Glomerular endothelial cell (primary cell): ENCODE results near the gene PPIH. TPM values are rescaled to one million over a fixed set of nuclear protein-coding genes. Genes with fewer than 3 reads are reported as not detected.
A peak's percentile ranks its signal among the peaks of the same experiment; 100 is the strongest.
"Not testable (repeated sequence)": the region's sequence is repeated elsewhere in the genome, so short reads cannot be mapped to it uniquely, and the experiment has no call there.

Experiments used
- DNase-seq: peaks from one replicate; pipeline ENCODE4 v3.0.0-alpha.2; 2011; ENCODE audit warnings: low read depth, low spot score; ENCODE audit errors: extremely low read depth
- total RNA-seq: library from RNA; depleted of rRNA; stranded (reverse); fragments of >200 nt; gene quantifications from 2 replicates; pipeline ENCODE4 v1.2.3, GENCODE V29; 2015

Gene PPIH
- total RNA-seq, 1 donor from 2014 or later = 40.6 TPM

DNA sequence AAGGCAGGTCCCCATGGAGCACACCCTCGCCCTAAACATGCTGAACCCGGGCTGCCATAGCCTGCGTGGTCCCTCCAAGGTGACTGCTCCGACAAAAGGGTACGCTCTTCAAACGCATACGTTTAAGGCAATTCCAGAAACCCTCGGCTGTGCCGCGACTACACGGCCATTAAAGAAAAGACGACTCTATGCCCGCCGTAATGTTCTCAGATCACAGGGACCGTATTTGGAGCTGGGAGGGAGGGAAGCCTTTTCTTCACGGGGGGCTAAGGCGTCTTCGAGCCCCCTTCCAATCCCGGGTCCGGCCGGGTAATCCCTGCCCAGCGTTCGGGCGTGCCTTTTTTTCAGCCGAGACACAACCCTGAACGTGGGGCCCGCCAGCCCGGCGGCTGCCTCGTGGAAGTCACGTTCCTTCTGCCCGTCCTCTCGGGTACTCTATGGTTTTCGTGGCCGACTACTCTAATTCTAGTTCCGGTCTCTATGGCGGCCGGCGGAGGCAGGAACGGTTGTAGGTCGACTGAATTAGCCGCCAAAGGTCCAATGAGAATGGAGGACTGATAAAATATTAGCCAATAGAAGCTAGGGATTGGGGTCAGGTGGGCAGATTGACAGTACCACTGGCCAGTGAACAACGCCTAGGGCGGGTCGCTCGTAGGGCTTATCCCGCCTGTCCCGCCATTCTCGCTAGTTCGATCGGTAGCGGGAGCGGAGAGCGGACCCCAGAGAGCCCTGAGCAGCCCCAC lies 23.7 kb downstream of the PPIH start, which contains the start of gene YBX1:
TSS of gene YBX1 (plus strand) at position 678 of the 743 bp plus-strand sequence. CDS start 148 bp downstream, outside the sequence.
- DNase-seq = peak; percentile 96

DNA sequence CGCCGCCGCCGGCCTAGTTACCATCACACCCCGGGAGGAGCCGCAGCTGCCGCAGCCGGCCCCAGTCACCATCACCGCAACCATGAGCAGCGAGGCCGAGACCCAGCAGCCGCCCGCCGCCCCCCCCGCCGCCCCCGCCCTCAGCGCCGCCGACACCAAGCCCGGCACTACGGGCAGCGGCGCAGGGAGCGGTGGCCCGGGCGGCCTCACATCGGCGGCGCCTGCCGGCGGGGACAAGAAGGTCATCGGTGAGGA lies 24.2 kb downstream of the PPIH start:
- DNase-seq = not testable (repeated sequence)

DNA sequence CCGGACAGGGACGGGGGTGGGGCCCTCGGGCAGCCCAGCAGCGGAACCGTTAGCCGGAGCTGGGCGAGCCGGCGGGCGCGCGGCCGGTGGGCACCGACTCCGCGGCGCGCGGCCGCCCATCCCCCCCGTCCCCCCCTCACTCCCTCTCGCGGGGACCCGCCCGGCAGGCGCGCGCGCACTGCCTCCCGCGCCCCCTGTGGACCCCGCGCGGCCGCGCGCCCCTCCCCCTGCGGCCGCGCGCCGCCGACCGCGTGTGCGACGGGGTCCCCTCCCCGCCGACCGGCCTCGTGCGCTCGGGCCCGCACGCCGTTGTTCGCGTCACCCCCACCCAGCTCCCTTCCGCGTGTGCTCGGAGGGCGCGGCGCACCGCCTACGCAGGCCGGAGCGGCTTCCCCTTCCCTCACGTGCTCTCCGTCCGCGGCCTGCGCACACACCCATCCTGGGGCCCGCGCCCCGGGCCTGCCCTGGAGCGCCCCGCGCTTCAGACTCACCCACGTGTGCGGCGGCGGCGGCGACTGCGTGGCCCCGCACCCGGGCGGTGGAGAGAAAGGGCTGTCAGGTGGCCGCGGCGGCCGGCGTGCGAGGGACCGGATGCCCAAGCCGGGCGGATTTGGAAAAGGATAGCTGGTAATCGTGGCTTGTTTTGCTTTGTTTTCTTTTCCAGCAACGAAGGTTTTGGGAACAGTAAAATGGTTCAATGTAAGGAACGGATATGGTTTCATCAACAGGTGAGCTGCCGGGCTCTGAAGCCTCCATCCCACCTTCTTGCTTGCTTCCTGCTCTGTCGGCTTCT lies 24.7 kb downstream of the PPIH start:
- DNase-seq = no peak

DNA sequence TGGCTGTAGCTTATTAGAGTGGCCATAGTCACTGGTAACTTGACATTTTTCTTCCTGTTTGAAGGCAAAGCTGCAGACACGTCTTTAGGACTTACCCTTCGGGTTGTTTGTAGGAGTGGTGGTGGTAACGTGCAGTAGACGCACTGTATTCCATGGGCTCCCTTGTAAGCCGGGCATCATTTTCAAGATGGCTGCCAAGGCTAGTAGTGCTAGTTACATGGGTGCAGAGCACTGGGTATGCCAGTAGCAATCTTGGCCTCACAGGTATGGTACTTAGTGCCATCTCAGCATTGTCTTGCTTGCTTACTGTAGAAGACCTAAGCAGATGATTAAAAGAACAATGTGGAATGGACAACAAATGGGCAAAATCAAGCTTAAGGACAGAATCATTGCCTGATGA lies 25.9 kb downstream of the PPIH start:
- DNase-seq = no peak

DNA sequence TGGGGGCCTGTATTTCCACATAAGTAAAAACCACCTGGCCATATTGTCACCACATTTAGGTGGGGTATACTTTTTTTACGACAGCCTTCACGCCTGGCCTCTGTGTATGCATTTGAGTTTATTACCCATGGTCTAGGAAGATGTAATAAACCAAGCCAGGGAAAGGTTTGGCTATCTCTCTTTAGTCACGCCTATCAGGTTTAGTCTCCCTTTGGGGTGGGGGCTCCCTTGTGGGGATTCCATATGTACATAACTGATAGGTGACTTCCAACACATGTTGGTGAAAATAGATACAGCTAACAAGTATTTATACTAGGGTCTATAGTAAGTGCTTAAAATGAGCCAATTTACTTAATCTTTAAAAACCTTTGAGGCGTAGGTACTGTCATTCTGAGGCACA lies 28.2 kb downstream of the PPIH start:
- no peak for DNase-seq

DNA sequence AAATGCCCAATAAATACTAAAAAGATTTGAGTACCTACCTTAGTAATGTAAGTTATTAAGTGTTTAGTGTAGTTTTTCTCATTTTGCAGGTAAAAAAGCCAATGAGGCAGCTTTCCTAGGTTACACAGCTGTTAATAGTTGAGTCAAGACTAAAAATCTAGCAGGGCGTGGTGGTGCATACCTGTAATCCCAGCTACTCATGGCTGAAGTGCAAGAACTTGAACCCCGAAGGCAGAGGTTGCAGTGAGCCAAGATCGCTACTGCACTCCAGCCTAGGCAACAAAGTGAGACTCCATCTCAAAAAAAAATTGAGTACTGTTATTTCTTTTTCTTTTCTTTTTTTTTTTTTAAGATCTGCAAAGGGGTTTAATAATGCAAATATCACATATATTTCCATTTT lies 31.7 kb downstream of the PPIH start:
- DNase-seq = no peak

DNA sequence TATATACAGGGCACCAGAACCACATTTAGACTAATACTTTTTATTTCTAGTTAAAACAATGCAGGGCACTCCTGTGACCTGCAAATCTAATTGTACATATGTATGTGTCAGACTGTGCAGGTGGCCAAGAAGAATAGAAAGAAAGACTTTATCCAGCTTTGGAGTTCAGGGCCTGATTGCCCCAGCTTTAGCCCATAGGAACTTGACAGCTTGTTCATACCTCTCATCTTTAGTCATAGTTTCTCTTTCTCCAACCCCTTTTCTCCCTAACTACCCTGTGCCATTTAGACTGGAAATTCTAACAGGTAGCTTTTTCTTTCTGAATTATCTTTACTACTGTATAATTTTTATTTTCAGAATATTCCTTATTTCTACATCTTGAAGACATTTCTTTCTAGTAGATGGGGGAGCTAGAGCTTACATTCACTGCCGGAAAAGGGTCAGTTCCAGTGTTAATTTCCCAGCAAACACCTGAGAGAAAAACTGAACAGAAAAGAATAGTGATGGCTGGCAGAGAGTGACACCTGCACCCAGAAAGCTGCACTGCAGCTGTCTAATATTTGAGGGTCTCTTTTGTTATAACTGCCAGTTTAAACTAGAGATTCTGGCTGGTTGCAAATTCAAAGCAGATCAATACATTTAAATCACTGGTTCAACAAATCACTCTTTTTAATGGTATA lies 32.4 kb downstream of the PPIH start:
- no peak for DNase-seq

GRCh38 chr1:42691157-42691498 lies 32.9 kb downstream of the PPIH start:
- DNase-seq = no peak

DNA sequence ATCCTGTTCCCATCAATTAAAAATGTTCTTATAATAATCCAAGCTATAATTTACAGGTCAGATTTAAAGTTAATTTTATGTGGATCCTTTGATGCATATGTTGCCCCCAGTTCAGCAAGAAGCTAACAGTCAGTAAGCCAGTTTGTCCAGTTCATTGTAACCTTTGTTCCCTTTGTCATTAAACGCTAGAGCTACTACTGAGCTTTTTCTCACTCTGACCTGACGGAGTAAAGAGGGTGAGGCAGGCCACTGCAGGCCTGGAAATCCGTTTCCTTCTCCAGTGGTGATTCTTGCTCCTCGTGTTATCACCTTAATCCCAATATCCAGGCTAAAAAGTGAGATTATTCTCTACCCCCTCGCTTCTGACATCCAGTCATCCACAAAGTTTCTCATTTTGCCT lies 34.2 kb downstream of the PPIH start:
- no peak for DNase-seq

GRCh38 chr1:42692911-42693310 lies 34.7 kb downstream of the PPIH start:
- DNase-seq = no peak

- no peak for DNase-seq
These were observed 40.0 kb downstream of the PPIH start for GRCh38 chr1:42698081-42698813.

GRCh38 chr1:42700006-42700405 lies 41.8 kb downstream of the PPIH start:
- DNase-seq = no peak

DNA sequence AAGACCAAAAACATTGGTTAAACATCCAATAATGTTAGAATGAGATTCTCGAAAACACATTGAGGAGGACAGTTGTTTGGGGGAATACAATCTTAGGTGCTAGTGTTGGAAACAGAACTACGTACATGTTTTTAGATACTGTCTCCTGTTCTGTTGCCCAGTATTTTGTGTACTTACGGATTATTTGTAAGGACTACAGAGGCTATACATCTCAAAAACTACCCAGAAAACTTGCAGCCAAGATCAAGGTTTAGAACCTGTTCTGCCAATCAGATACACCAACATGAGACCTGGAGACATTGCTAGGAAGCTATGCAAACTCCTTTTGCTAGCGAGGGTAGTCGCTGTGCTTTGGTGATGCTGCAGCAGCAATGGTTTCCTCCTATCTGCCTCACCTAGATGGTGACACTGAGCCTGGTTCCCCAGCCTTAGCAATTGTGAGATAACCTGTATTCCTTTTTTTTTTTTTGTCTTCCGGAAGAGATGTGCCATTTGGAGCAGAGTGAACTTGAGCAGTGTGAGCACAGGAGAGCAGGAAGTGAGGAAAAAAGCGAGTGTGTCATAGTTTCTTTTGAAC lies 45.8 kb downstream of the PPIH start:
- DNase-seq = no peak

DNA sequence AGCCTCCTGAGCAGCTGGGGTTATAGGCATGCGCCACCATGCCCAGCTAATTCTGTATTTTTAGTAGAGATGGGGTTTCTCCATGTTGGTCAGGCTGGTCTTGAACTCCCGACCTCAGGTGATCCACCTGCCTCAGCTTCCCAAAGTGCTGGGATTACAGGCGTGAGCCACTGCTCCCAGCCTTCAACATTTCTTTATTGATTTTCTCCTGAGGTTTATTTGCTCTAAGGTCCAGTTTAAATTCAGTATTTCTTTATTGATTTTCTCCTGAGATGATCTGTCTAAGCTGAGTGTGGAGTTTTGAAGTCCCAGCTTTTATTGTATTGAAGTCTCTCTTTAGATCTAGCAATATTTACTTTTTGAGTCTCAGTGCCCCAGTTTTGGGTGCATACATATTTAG lies 54.6 kb downstream of the PPIH start:
- not testable (repeated sequence) for DNase-seq

GRCh38 chr1:42713293-42713692 lies 55.1 kb downstream of the PPIH start:
- DNase-seq = no peak

DNA sequence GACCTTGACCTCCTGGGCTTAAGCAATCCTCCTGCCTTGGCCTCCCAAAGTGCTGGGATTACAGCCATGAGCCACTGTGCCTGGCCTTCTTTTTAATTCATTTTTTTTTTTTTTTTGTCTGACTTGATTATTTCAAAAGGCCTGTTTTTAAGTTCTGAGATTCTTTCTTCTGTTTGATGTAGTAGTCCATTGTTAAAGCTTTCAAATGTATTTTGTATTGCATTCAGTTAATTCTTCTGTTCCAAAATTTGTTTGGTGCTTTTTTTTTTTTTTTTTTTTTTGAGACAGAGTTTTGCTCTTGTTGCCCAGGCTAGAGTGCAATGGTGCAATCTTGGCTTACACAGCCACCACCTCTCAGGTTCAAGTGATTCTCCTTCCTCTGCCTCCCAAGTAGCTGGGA lies 56.2 kb downstream of the PPIH start:
- not testable (repeated sequence) for DNase-seq

DNA sequence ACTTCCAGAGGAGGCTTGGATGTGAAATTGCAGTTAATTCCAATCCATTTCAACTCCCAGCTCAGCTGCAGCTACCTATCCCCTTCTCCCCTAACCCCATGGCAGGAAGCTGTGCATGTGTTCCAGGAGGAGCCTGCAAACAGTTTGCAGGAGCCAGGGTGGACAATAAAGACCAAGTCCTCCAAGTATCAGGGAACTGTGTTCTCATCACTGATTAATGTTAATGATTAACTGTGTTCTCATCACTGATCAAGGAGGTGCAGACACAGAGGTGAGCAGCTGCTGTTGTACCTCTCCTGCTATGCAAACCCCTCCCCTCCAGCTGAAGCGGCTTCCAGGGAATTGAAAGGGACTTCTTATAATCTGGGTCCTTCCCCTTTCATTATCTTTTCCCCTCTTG lies 62.6 kb downstream of the PPIH start:
- no peak for DNase-seq

GRCh38 chr1:42721926-42722325 lies 63.7 kb downstream of the PPIH start:
- DNase-seq = no peak

DNA sequence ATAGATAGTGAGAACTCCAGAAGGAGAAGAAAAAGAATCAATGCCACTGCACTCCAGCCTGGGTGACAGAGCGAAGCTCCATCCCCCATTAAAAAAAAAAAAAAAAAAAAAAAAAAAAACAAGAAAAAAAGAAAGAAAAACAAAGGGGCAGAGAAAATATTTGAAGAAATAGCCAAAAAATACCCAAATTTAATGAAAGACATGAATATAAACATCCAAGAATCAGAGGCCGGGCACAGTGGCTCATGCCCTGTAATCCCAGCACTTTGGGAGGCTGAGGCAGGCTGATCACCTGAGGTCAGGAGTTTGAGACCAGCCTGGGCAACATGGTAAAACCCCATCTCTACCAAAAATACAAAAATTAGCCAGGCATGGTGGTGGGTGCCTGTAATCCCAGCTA lies 64.2 kb downstream of the PPIH start:
- DNase-seq = not testable (repeated sequence)

GRCh38 chr1:42723511-42723910 lies 65.3 kb downstream of the PPIH start:
- DNase-seq = no peak

- not testable (repeated sequence) for DNase-seq
These were observed 67.6 kb downstream of the PPIH start for GRCh38 chr1:42725820-42726219.
